Smooth muscle cell (in vitro differentiated cells): Measurements from ENCODE around the gene NPTN. TPM values are rescaled to one million over a fixed set of nuclear protein-coding genes. Genes with fewer than 3 reads are reported as not detected.

Experiments
- DNase-seq: peaks from one replicate; lab custom pipeline; 2025; ENCODE audit not compliant: unreplicated experiment; lab: John Stamatoyannopoulos, UW
- H2AFZ ChIP-seq: fragments of 200-600 bp; sonication (generic); 2 replicates; pipeline ENCODE4 v1.6.0; 2016; ENCODE audit warnings: antibody characterized with exemption, low read depth, mild to moderate bottlenecking
- H3F3A ChIP-seq: fragments of 200-600 bp; sonication (generic); 2 replicates; pipeline ENCODE4 v1.6.0; 2017; ENCODE audit warnings: antibody characterized with exemption, low read depth
- H3K27ac ChIP-seq: fragments of 200-600 bp; sonication (generic); 2 replicates; pipeline ENCODE4 v1.5.1; 2016; ENCODE audit warnings: low read depth, mild to moderate bottlenecking
- H3K27me3 ChIP-seq: fragments of 200-600 bp; sonication (generic); 2 replicates; pipeline ENCODE4 v1.6.1; 2016; ENCODE audit warnings: low read depth, mild to moderate bottlenecking
- H3K36me3 ChIP-seq: fragments of 200-600 bp; sonication (generic); 2 replicates; pipeline ENCODE4 v1.5.1; 2016; ENCODE audit warnings: low read depth
- H3K4me1 ChIP-seq: fragments of 200-600 bp; sonication (generic); 2 replicates; pipeline ENCODE4 v1.5.1; 2016; ENCODE audit warnings: low read depth
- H3K4me2 ChIP-seq: fragments of 200-600 bp; sonication (generic); 2 replicates; pipeline ENCODE4 v1.6.0; 2016; ENCODE audit warnings: mild to moderate bottlenecking
- H3K4me3 ChIP-seq: fragments of 200-600 bp; sonication (generic); 2 replicates; pipeline ENCODE4 v1.5.1; 2016; ENCODE audit warnings: mild to moderate bottlenecking
- H3K79me2 ChIP-seq: fragments of 200-600 bp; sonication (generic); 2 replicates; pipeline ENCODE4 v1.6.0; 2016; ENCODE audit warnings: low read depth, mild to moderate bottlenecking
- H3K9ac ChIP-seq: fragments of 200-600 bp; sonication (generic); 2 replicates; pipeline ENCODE4 v1.6.0; 2016; ENCODE audit warnings: low read depth
- H3K9me3 ChIP-seq: fragments of 200-600 bp; sonication (generic); replicated peaks from 2 replicates; pipeline ENCODE4 v1.5.1; 2016; ENCODE audit warnings: low read depth
- H4K20me1 ChIP-seq: fragments of 200-600 bp; sonication (generic); 2 replicates; pipeline ENCODE4 v1.6.0; 2016; ENCODE audit warnings: low read depth
- WGBS: methylation state at CpG from one replicate; pipeline ENCODE4 v1.1.7; 2016; ENCODE audit warnings: low lambda C conversion rate; 5-methylcytosine and 5-hydroxymethylcytosine counted together
- polyA plus RNA-seq: library from polyadenylated mRNA; unstranded; fragments of >200 nt; fragmentation: Nextera tagmentation; extraction: Ambion mirVana; gene quantifications from 2 replicates; pipeline ENCODE4 v1.2.1, GENCODE V29; 2016
- total RNA-seq: library from RNA; depleted of rRNA; stranded (reverse); fragments of >200 nt; gene quantifications from 2 replicates; pipeline ENCODE4 v1.2.3, GENCODE V29; 2014
- TF ChIP-seq, protein P1 (sequence below): fragments of 200-600 bp; sonication (generic); IDR thresholded peaks from 2 replicates; pipeline ENCODE4 v1.5.1; 2017; ENCODE audit warnings: borderline replicate concordance, mild to moderate bottlenecking, antibody characterized with exemption; ENCODE audit not compliant: insufficient read depth, poor library complexity, severe bottlenecking

The NPTN gene
- total and polyA plus RNA-seq, 2 experiments from 2014 or later: 153 to 215 TPM

DNA sequence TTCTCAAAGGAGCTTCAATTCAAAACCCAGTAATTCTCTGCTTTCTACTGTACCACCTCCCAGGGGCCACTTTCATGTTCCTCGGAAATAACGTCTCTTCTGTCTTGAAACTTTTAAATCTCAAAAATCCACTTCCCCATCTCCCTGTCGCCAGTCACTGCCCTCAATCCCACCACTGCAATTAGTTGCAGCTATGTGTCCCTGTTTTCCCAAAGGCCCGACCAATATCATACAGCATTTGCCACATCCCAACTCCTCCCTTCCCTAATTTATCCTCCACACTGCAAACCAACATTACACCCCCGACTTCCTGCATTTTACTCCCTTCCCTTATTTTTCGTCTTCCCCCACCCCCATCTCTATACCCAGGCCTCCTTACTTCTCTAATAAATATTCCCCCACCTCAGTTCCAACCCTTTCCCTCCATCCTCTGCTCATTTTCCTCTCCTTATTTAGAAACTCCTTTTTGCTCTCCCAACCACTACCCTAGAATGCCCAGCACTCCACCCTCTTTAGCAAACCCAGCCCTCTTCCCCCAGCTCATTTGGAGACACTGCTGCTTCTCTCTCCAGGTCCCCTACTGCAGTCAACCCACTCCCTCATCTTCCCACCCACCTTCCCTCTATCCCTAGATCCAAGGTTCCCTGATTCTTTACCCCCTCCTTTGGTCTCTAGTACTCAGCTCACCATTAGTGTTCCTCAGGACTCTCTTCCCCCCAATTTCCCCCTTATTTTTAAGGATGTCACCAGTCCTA is 1.1 kb downstream of the NPTN start:
- peaks cover 51% of the 10 kb centered on the region for H3K4me1 ChIP-seq
- H4K20me1 ChIP-seq: peaks cover 54% of the 10 kb centered on the region
- H3K27ac ChIP-seq: peak overlapping the region; percentile 99
- H2AFZ ChIP-seq: no peak overlapping the region
- H3K27me3 ChIP-seq: no peaks in the 10 kb centered on the region
- H3K9me3 ChIP-seq: no peaks in the 10 kb centered on the region
- H3K9ac ChIP-seq: peak overlapping the region; percentile 96
- H3F3A ChIP-seq: peaks cover 7% of the 10 kb centered on the region
- H3K36me3 ChIP-seq: no peaks in the 10 kb centered on the region
- TF ChIP-seq, protein P1, sequence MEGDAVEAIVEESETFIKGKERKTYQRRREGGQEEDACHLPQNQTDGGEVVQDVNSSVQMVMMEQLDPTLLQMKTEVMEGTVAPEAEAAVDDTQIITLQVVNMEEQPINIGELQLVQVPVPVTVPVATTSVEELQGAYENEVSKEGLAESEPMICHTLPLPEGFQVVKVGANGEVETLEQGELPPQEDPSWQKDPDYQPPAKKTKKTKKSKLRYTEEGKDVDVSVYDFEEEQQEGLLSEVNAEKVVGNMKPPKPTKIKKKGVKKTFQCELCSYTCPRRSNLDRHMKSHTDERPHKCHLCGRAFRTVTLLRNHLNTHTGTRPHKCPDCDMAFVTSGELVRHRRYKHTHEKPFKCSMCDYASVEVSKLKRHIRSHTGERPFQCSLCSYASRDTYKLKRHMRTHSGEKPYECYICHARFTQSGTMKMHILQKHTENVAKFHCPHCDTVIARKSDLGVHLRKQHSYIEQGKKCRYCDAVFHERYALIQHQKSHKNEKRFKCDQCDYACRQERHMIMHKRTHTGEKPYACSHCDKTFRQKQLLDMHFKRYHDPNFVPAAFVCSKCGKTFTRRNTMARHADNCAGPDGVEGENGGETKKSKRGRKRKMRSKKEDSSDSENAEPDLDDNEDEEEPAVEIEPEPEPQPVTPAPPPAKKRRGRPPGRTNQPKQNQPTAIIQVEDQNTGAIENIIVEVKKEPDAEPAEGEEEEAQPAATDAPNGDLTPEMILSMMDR: no peak
- 8% methylated on average over 6 of the region's 6 CpGs for WGBS
- peak overlapping the region; percentile 81 for H3K4me3 ChIP-seq
- no peak for DNase-seq
- H3K4me2 ChIP-seq: peak overlapping the region; percentile 91
- peaks cover 59% of the 10 kb centered on the region for H3K79me2 ChIP-seq

DNA sequence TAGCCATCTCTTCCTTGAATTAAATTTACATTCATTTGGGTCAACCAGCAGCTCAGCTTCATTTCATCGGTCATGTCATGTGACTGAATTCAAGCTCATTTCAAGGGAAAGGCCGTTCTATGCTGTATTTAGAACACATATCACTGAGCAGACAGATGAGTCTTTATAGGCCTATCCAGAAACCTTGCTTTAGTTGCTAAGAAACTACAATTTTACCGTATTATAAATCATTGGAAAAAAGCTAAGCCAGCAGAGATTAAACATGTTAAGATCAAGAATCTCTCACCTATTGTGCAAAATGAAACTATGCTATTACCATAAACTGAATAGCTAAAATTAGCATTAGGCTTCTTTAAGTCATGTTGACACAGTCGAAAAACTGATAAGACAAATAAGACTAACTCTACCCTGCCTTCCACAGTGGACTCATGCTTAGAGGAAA is 2.2 kb downstream of the NPTN start:
- no peak overlapping the region for H2AFZ ChIP-seq
- H3F3A ChIP-seq: peaks cover 7% of the 10 kb centered on the region
- TF ChIP-seq, protein P1: no peak
- H3K27ac ChIP-seq: peak overlapping the region; percentile 99
- peak overlapping the region; percentile 96 for H3K9ac ChIP-seq
- no peaks in the 10 kb centered on the region for H3K27me3 ChIP-seq
- peaks cover 66% of the 10 kb centered on the region for H4K20me1 ChIP-seq
- no peaks in the 10 kb centered on the region for H3K9me3 ChIP-seq
- peak overlapping the region; percentile 81 for H3K4me3 ChIP-seq
- peaks cover 51% of the 10 kb centered on the region for H3K4me1 ChIP-seq
- DNase-seq: no peak
- H3K79me2 ChIP-seq: peaks cover 70% of the 10 kb centered on the region
- peak overlapping the region; percentile 91 for H3K4me2 ChIP-seq
- WGBS: 28% methylated on average over 4 of the region's 4 CpGs
- H3K36me3 ChIP-seq: no peaks in the 10 kb centered on the region

DNA sequence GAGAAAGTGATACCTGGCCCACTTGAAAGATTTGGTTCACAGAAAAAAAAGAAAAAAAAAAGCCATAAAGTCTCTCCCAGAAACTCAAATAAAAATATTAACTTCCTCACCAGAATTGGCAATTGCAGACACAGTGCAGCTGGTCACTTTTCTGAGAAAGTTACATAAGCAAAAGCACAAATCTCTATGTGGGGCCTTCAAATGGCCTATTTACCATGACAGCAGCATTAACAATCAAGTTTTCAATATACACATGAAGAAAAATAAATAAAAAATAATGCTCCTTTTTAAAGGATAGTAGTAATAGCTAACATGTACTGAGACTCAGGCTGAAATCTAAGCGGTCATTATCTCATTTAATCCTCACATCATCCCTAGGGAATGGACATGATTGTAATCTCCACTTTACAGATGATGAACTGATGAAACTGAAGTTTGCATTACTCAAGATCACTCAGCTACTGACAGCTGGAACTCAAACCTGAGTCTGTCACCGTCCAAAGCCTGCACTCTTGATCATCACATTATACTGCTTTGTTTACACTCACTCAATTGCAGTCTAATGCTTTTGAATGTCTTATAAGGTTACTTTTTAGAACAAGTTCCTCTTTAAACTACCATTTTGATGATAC is 3.3 kb downstream of the NPTN start:
- Histone ChIP-seq H3K36me3 (no peaks in the 10 kb centered on the region), H3K9me3 (no peaks in the 10 kb centered on the region), H3K27ac (peak overlapping the region; percentile 99), H3K4me2 (peak overlapping the region; percentile 91), H3K79me2 (peaks cover 80% of the 10 kb centered on the region), H3K27me3 (no peaks in the 10 kb centered on the region), H4K20me1 (peaks cover 76% of the 10 kb centered on the region), H3K4me1 (peaks cover 51% of the 10 kb centered on the region), H3K4me3 (peak overlapping the region; percentile 81), H3K9ac (no peak overlapping the region), H2AFZ (no peak overlapping the region), H3F3A (peaks cover 7% of the 10 kb centered on the region)
- no peak for DNase-seq
- WGBS: 22% methylated on average over 2 of the region's 2 CpGs
- TF ChIP-seq, protein P1: no peak
